CD4-positive, alpha-beta T cell treated with Interleukin-6 at 100 ng/mL for 8 hours (primary cell): ENCODE measurements around the gene BBLN.

Experiments used
- DNase-seq: peaks from one replicate; pipeline ENCODE4 v3.0.0-alpha.2; 2020; ENCODE audit warnings: mixed read lengths, low spot score

The BBLN gene

GRCh38 chr9:128191406-128192046, 31.5 kb downstream of the BBLN start, which contains the start of gene CIZ1:
Gene CIZ1, minus strand, starts transcription at chr9:128191572. Its CDS starts 715 bp downstream, at chr9:128190857.
- peak; percentile 68 for DNase-seq

- peak; percentile 50 for DNase-seq
Observed at GRCh38 chr9:128192601-128193371, 32.7 kb downstream of the BBLN start.

DNA sequence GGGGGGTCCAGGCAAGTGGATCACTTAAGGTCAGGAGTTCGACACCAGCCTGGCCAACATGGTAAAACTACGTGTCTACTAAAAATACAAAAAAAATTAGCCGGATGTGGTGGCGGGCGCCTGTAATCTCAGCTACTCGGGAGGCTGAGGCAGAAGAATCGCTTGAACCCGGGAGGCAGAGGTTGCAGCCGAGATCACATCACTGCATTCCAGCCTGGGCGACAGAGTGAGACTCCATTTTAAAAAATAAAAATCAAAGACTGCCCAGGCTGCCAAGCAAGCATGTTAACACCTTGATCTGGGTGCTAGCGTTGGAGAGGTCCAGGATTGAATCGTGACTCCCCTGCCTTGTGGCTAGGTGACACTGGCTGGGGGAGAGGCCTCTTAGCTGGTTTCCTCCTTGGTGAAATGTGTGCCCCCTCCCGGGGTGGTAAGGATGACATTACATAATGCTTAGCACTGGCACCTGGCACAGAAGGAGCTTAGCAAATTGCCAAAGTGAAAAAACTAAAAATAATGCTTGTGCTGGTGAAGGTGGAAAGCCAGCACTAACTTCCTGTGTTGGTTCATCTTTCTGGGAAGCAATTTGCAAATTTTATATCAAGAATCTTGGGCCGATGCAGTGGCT, 33.5 kb downstream of the BBLN start:
- no peak for DNase-seq

GRCh38 chr9:128201441-128202369, 41.6 kb downstream of the BBLN start:
- DNase-seq = no peak

- DNase-seq = no peak
Observed at GRCh38 chr9:128202648-128203023, 42.6 kb downstream of the BBLN start.

- DNase-seq = peak; percentile 61
Observed at GRCh38 chr9:128203024-128203706, 43.1 kb downstream of the BBLN start, which contains the start of gene DNM1. Gene DNM1, plus strand, starts transcription at chr9:128203379. Its CDS starts 92 bp downstream, at chr9:128203471.

DNA sequence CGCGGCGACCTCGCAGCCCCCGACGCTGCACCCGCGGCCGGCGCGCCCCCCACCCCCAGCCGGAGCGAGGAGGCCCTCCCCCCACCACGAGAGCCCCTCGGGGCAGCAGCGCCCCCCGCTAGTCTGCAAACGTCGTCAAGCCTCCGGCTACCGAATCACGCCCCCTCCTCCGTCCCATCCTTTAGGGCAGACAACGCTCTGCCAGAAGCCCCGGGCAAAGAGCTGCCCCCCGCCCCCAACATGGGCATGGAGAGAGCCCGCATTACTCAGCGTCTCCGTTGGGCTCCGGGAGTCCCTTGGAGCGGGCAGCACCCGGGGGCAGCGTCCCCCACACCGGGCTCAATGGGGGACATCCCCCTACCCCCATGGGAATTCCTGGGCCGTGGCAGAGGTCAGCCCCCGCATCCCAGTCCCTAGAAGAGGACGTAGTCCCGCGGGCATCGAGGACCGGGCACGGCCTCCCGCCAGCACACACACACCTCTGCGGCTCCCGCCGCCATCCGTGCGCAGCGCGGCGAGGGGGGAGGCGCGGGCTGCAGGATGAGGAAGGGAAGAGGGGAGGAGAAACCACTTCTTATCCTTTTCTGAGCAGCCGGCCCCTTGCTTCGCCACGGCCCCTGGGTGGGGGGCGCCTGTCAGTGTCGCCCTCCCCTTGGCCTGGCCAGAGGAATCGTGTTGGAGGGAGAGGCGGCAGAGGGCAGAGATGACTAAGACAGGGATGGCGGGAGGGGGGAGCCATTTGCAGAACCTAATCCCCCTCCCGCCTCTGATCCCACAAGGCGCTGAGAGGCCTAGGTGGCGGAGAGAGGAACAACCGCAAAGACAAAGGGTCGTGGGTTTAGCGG, 43.9 kb downstream of the BBLN start:
- no peak for DNase-seq

DNA sequence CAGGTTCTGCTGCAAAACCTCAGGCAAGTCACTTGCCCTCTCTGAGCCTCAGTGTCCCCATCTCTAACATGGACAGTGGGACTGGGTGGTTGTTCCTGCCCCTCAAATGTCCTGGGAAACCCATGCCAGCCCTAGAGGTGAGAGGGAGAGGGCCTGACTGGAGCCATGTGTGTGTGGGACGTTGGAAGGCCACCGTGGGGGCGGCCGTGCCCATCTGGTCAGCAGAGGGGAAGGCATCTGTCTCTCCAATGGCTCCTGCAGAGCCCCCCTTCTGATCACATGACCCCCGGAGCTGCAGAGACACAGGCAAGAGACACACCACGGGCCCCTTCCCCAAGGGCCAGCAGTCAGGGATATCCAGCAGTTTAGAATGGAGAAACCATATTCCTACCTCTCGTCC, 44.8 kb downstream of the BBLN start:
- no peak for DNase-seq

DNA sequence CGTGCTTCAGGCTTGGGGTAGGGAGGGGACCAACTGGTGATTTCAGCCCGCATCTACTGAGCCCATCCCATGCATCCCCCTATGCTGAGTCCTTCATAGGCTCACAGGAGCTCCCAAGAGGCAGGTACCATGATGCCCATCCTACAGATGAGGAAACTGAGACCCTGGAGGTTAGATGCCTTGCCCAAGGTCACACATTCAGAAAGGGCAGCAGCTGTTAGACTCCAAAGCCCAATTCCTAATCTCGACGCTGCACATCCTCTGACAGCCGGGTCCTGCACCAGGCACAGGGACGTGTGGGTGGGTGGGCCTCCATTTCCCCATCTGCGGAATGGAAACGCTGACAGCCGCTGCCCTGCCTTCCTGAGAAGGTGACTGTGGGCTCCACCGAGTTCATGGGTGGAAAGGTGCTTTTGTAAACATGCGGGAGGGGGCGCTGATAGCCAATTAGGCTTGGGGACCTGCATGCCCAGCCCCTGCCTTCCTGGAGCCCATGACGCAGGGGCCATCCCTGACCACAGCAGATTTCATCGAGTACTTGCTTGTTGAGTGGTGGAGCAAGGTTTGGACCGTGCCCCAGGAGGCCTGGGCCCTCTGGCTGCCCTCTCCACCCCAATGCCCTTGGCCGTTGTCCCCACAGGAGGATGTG, 45.4 kb downstream of the BBLN start:
- DNase-seq = no peak

- no peak for DNase-seq
Observed at GRCh38 chr9:128206484-128206883, 46.4 kb downstream of the BBLN start.

- no peak for DNase-seq
Observed at GRCh38 chr9:128206916-128207910, 47.1 kb downstream of the BBLN start.

GRCh38 chr9:128208386-128208785, 48.3 kb downstream of the BBLN start:
- DNase-seq = no peak

DNA sequence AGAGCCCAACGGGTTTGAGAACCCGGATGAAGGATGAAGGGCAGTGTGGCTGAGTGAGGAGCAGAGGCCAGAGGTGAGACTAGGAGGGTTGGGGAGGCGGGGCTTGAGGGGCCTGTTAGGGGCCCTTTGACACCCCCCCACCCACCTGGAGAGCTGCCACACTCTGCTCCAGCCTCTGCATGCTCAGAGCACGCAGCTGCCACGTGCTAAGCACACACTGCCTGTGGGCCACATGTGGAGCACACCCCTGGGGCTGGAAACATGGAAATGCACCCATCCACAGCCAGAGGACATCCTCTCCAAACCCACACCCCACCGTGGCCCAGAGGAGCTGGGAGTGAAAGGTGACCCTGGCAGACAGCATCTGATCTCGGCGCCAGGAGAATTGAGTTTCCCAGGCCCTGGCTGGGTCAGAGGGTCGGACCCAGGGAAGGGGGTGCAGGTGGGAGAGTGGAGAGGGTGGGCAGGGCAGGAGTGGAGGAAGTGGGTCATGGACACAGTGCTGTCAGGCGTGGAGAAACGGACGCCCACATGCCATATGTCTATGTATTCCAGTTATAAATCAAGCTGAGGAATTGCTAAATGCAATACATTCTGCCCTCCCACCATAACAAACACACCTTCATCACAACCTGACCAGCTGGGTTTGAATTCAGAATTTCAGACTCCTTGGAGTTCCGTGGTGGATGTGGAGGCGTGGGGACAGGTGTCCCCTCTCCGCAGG, 49.0 kb downstream of the BBLN start:
- no peak for DNase-seq

GRCh38 chr9:128211186-128211980, 51.3 kb downstream of the BBLN start:
- no peak for DNase-seq

DNA sequence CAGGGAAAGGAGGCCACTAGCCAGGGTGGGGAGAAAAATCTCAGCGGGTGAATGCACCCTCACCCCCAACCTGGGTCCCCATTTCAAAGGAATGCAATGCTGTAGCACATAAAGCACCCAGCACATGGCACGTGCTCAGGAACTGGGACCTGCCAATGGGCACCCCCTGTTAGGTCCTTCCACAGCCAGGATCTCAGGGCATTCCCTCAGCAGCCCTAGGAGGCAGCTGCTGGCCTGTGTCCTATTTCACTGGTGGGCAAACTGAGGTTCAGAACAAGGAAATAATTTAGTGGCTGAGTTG, 51.9 kb downstream of the BBLN start:
- DNase-seq = no peak
